GM21529 (cell line): Measurements from ENCODE around the gene MICU1.

Source experiments
- ATAC-seq: cut with Tn5 transposase; IDR thresholded peaks from one replicate; pipeline ENCODE4 v1.9.1; 2021; ENCODE audit not compliant: unreplicated experiment

MICU1 gene

GRCh38 chr10:72318418-72319262, 307.2 kb downstream of the MICU1 start:
- ATAC-seq: no peak
